RPMI7951 (cell line): ENCODE data around the gene CASKIN2. TPM values are rescaled to one million over a fixed set of nuclear protein-coding genes. Genes with fewer than 3 reads are reported as not detected.

Source experiments
- DNase-seq: peaks from one replicate; pipeline ENCODE4 v3.0.0-alpha.2; 2012; ENCODE audit warnings: low read depth
- total RNA-seq: library from RNA; depleted of rRNA; stranded (reverse); fragments of >200 nt; shearing (Covaris generic); gene quantifications from 2 replicates; pipeline ENCODE4 v1.2.3, GENCODE V29; 2014

Gene CASKIN2
- total RNA-seq, 1 experiment from 2014 or later = 4.2 TPM

DNA sequence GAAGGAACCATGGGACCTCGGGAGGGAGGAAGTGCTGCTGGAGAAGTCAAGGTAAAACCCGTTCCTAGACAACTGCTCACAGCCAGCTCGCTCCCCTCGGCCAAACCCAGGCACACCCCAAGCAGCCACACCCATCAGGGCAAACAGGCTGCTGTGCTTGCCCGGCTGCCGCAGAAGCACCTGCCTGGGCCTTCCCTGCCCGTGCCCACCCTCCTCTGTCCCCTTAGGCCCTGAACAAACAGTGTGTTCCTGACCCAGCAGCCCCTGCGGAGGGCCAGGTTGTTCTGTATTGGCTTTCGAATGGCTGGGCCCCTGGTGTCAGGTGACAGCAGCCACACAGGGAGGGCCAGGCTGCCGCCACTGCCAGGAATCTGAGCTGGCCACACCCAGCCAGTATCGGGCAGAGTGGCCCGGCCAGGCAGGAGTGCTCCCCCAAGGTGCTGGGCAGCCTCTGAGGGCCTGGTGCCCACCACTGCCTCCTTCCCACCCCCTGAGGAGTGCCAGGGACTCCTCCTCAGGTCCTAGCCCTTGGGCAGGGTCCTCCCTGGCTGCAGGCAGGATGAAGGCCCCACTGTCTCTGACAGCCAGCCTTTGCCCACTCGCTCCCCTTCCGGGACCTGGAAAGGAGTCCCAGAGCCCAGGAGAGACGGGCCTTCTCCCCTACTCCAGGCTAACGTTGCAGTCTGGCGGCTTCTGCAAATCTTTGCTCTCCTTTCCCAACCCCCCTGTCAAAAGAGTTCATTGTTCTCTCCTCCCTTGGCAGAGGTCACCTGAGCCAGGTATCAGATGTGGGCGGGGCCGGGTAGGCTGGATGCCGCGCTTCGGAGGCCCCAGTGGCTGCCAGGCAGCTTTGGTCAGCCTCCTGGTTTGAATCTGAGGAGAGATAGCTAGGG, 34.2 kb upstream of the CASKIN2 start:
- no peak for DNase-seq

DNA sequence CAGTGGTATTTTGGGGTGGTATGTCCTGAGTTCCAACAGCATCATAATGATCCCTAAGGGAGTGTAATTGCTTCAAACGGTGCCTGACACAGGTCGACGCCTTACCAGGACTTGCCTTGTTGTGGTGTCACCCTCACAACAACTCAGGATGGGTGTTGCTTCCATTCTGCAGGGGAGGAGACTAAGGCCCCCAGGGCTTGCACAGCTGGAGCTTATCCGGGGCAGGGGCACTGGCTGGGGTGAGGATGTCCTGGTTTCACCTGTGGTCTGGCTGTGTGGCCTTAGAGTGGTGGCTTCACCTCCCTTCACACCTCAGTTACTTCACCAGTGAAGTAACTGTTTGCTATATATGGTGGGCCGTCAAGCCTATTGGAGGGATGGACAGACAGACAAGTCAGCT, 33.5 kb upstream of the CASKIN2 start:
- no peak for DNase-seq

DNA sequence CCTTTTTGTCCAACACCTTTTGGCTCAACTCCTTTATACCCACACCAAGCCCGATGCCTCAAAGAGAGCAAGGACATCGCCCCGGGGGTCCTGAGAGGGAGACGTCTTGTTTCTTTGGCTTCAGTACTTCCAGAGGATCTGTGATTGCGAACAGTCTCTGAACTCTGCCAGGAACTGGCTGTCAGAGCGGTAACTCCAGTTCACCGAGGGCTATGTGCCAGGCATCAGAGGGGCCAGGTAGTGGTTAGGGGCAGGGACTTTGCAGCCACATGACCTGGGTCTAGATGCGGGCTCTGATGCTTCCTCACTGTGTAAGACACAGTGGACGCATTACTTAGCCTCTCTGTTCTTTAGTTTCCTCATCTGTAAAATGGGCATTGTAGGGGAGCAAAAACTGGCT, 31.8 kb upstream of the CASKIN2 start:
- DNase-seq = no peak

DNA sequence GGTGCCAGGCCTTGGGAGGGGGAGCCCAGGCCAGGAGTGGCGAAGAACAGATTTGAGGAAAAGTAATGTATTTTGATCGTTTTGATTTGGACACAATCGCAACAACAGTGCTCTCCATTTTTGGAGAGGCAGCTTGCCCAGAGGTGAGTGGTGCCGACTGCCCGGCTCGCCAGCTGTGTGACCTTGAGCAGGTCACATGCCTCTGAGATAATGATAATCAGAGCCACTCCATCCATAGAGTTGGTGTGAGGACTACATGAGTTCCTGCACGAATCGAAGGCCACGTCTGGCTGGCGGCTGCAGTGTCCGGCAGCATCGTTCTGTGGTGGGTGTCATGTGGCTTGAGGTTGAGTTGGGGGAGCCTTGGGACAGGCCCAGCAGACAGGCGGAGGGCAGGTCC, 30.8 kb upstream of the CASKIN2 start:
- DNase-seq = no peak

- DNase-seq = no peak
Measured at GRCh38 chr17:75544250-75544649, 28.9 kb upstream of the CASKIN2 start.

GRCh38 chr17:75542728-75543336, 27.5 kb upstream of the CASKIN2 start:
- DNase-seq = no peak

GRCh38 chr17:75542229-75542628, 26.9 kb upstream of the CASKIN2 start:
- DNase-seq = no peak

GRCh38 chr17:75540923-75541503, 25.7 kb upstream of the CASKIN2 start:
- DNase-seq = no peak

DNA sequence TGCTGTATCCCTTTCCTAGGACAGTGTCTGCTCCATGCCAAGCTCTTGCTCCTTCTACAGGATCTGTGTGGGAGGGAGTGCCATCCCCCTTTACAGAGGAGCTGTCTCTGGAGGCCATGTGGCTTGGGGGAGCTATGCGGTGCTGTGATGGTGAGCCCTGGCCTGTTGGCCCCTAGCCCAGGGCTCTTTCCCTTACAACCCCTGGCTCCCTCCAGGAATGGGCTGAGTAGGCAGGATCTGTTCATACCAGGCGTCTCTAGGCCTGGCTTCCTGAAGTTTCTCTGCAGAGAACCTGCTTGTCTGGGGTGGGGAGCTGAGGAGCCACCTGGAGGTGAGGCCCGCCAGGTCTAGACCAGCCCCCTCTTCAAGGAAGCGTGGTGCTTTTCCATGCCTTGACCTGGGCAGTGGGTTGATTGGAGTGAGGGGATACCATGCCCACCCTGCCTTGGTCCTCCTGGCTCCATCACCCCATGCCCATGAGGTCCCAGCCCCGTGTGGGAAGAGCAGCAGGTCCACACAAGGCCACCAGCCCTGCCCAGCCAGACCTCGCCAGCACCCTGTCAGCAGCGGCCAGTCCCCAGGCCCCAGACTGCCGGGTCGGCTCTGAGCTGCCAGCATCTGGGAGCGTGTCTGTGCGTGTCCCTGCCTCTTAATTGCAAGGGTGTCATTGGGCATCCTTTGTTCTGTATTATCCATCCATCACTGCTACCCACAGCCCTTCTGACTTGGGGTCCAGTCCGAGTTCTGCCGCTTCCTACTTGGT, 24.8 kb upstream of the CASKIN2 start:
- DNase-seq = peak; percentile 21

- DNase-seq = no peak
Measured at GRCh38 chr17:75536366-75536765, 21.0 kb upstream of the CASKIN2 start.

- DNase-seq = no peak
Measured at GRCh38 chr17:75535871-75536270, 20.5 kb upstream of the CASKIN2 start.

DNA sequence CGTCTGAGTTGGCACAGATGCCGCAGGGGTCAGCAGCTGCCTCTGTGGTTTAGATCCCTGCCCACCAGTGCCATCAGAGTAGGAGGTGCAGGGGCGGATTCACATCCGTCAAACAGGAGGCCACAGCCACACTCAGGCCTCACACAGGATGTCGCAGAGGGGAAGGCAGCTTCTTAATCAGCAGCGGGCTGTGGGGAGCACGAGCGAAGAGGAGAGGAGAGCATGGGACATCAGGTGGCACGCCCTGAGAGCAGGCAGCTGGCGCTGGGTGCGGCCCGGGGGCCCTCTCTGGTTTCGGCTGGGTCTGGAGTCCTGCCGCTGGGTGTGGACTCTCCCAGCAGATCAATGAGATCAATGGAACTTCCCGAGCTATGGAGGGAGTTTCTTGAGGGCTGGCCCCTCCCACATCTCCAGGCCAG, 19.8 kb upstream of the CASKIN2 start:
- DNase-seq = no peak

- DNase-seq = no peak
Measured at GRCh38 chr17:75531721-75532072, 16.4 kb upstream of the CASKIN2 start.

DNA sequence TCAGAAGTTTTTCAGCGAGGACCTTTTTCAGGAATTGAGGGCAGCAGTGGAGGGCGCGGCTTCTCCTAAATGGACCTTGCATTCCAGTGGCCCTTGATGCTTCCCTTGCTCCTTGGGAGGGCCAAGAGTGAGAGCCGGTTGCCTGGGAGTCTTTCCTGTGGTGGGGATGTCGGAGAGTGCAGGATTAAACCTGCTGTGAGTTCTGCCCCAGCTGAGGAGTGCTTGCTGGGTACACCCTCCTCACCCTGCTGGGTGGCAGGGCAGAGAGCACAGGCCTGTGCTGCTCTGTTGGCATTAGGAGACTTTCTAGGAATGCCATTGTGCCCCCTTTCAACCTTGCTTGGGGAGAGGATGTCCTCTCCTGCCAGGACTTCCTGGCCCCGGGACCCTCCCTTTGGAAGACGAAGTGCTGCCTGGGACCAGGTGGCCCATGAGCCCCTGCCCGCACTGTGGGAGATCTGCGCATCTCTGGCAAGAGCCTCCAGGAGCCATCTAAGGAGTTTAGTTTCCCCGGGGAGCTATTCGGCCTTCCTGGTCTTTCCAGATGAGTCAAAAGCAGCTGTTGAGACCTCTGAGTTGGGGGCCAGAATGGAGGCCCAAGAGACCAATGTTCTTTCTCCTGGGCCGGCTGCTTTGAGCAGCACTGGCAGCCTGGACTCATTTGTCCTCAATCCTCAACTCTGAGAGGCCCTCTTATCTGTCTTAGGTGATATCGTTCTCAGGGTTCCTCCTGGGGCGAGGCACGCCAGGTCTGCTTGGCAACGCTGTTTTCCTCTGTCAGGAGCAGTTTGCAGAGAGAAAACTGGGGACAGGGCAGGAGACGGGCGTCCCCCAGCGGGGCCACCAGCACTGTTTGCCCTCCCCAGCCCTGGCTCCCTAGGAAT, 15.7 kb upstream of the CASKIN2 start:
- no peak for DNase-seq

DNA sequence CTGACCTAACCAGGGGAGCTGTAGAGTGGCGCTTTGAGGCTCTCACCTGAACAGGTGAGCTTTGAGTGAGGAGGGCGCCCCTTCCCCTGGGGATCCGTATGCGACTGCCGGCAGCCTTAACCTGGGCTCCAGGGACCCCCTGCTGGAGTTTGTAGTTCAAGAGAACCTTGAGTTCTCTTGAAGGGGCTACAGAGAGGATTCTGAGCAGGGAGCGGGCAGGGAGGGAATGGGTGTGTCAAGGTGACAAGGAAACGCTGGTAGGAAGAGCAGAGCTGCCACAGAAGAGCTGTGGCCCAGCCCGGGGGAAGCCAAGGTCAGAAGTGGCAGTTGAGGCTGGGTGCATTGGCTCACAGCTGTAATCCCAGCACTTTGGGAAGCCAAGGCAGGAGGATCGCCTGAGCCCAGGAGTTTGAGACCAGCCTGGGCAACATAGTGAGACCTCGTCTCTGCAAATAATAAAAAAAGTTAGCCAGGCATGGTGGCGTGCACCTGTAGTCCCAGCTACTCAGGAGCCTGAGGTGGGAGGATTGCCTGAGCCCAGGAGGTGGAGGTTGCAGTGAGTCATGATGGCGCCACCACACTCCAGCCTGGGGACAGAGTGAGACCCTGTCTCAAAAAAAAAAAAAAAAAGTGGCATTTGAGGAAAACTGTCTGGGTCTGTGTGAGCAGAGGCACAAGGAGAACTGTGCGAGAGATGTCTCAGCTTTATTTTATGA, 11.4 kb upstream of the CASKIN2 start:
- DNase-seq = no peak

DNA sequence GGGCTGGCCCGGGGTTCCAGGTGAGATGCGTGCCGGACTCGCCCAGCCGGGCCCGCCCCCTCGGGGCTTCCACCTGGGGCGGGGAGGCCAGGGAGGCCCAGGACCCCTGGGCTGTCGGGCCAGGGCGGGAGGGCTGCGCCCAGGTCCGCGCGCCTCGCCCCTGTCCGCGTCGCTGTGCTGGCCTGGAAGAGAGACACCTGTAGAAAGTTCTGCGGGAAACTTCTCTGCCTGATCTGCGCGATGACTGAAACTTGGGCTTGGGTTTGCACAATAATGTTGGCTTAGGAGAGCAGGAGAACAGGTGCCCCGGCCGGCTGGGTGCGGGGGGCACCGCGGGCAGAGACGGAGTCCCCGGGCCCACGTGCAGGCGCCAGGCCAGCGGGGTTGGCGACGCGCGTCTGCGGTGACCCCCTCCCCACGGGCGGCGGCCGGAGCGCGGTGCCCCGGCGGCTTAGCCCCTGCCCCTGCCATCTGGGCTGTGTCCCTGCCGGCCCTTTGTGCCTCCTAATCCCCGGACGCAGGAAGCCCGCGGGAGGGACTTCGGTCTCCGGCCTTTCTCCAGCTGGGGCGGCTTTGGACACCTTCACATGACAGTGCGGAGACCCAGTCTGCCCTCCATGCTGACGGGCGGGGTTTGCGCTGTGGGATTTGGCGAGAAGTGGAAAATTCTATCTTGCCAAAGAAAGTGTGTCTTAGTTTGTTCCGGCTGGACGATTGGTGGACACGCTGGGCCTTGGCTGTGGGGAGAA, 10.6 kb upstream of the CASKIN2 start:
- no peak for DNase-seq

DNA sequence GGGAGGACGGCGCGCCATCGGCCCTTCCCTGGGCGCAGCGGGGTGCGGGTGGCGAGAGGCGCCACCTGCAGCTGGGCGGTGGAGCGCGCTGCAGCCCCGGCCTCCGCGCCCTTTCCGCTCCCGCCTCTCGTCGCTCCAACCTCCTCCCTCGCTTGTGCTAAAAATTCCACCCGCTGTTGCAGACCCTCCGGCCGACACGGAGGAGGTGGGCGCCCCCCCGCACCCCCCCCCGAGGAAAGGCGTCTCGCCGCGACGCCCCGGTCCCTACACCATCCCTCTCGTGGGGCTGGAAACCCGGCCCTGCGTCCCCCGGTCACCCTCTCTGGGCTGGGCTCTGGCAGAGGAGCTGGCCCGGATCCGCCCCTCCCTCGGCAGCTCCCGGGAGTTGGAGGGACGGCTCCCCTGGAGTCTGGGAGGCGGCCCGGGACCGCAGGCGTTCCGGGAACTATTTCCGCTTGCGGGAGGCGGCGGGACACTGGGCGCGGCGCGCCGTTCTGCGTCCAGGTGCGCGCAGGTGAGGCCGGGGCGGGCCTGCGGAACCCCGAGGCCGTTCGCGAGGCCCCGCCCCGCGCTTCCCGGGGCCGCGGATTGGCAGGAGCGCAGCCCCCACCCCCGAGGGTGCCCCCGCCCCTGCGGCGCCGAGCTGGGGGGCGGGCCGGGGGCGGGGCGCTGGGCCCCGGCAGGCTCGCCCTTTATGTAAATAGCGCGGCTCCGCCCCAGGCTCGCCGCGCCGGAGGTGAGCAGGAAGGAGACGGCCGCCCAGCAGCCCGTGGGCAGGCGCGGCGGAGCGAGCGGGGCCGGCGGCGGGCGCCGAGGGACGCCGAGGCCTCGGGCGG, 9.9 kb upstream of the CASKIN2 start, which contains the start of gene LLGL2:
LLGL2 (plus strand) TSS at position 728 of the 836 bp plus-strand sequence. CDS start 17,730 bp downstream, outside the sequence.
- DNase-seq = peak; percentile 45

GRCh38 chr17:75524269-75524969, 9.1 kb upstream of the CASKIN2 start:
- no peak for DNase-seq
